GM12878 (cell line): ENCODE measurements around the gene ADGRL3.

Source experiments
- CTCF ChIP-seq, 3 experiments: IDR thresholded peaks in 2 of 3; conservative IDR thresholded peaks in 1 of 3; 2 replicates each; pipeline ENCODE4 v1.5.1; 2011; ENCODE audit warnings: low read depth in 3 of 3, low read length in 3 of 3, mild to moderate bottlenecking in 3 of 3, control low read depth in 2 of 3, moderate library complexity in 2 of 3, inconsistent platforms in 1 of 3, mixed read lengths in 1 of 3; ENCODE audit not compliant: control insufficient read depth in 2 of 3, insufficient read depth in 1 of 3; ENCODE audit errors: extremely low read depth in 1 of 3
- EGR1 ChIP-seq, 2 experiments: IDR thresholded peaks; 1 replicate in 1 of 2; 2 replicates in 1 of 2; pipeline ENCODE4 v1.6.1; 2011 to 2012; ENCODE audit warnings: low read depth in 2 of 2, low read length in 2 of 2, borderline replicate concordance in 1 of 2, mild to moderate bottlenecking in 1 of 2, moderate library complexity in 1 of 2
- POLR2A ChIP-seq: IDR thresholded peaks from 2 replicates; pipeline ENCODE4 v1.6.1; 2011; ENCODE audit warnings: low read depth, mild to moderate bottlenecking, low read length
- POLR2AphosphoS5 ChIP-seq: IDR thresholded peaks from 2 replicates; pipeline ENCODE4 v1.6.1; 2011; ENCODE audit warnings: mild to moderate bottlenecking, low read length, inconsistent platforms
- RAD21 ChIP-seq: IDR thresholded peaks from 2 replicates; pipeline ENCODE4 v1.6.1; 2011; ENCODE audit warnings: mild to moderate bottlenecking, low read depth, low read length, moderate library complexity; ENCODE audit not compliant: insufficient read depth
- REST ChIP-seq: IDR thresholded peaks from 2 replicates; pipeline ENCODE4 v1.6.1; 2012; ENCODE audit warnings: mild to moderate bottlenecking, low read depth, low read length
- RFX5 ChIP-seq: IDR thresholded peaks from 2 replicates; pipeline ENCODE4 v1.6.1; 2011; ENCODE audit warnings: low read depth, low read length, improper control_type of control experiment
- ZNF274 ChIP-seq: IDR thresholded peaks from one replicate; pipeline ENCODE4 v1.8.0; 2011; ENCODE audit not compliant: insufficient read length, insufficient read depth

DNA sequence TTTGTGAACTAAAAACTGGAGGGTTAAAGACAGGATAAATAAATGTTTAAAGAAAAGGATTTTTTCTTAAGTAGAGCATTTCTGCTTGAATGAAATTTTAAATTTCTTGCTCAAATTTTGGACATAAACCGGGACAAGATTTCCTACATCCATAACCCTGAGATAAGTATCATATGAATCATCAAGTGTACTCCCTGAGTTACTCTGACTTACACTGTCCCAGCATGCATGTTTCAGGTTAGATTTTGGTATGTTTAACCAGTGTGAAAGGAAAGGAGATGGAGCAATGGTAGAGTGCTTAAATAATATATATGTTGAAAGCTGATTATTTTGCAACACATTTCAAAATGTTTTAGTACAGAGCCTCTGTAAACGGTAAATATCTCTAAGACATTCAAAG, 175.2 kb downstream of the ADGRL3 start:
- TF ChIP-seq REST (no peak), EGR1 (IDR thresholded peaks at IDR 0.05; ENCODE audit: borderline replicate concordance in 1 of 2, low read depth in 2 of 2, low read length in 2 of 2) (no peak), POLR2AphosphoS5 (no peak), RFX5 (no peak), CTCF (IDR thresholded peaks at IDR 0.05 in 2 of 3, conservative IDR thresholded peaks at IDR 0.05 in 1 of 3; ENCODE audit: control insufficient read depth in 2 of 3, extremely low read depth in 1 of 3, insufficient read depth in 1 of 3, low read depth in 3 of 3, low read length in 3 of 3) (no peak), RAD21 (no peak), ZNF274 (no peak), POLR2A (no peak)
